K562 (cell line): ENCODE results near the gene LINGO4. TPM values are rescaled to one million over a fixed set of nuclear protein-coding genes. Genes with fewer than 3 reads are reported as not detected.

Source experiments
- ATAC-seq: fragments of 200-7000 bp; cut with Tn5 transposase; 3 replicates; pipeline ENCODE4 v1.9.1; 2020; ENCODE audit warnings: moderate library complexity
- BruUV-seq: library from RNA; stranded (reverse); fragments of 400-500 nt; replicated peaks from 2 replicates; lab custom pipeline; 2021; lab: Mats Ljungman, UMichigan
- CTCF ChIA-PET: fragments of 300-600 bp; formaldehyde crosslinking; extraction: SDS; loops from one replicate; lab custom pipeline; 2021; ENCODE audit warnings: low intra/inter-chr PET ratio; lab: Yijun Ruan, JAX
- POLR2A ChIA-PET: fragments of 300-600, 350-650 bp; sonication (Branson Sonifier 250); formaldehyde crosslinking; extraction: SDS; loops from one replicate; lab custom pipeline; 2021; ENCODE audit warnings: antibody characterized with exemption, inconsistent platforms; lab: Yijun Ruan, JAX
- DNase-seq, 4 experiments: peaks; one replicate each; pipeline versions ENCODE4 v3.0.0 to v3.0.0-alpha.2; 2011 to 2018; ENCODE audit warnings: low spot score in 3 of 4, mixed read lengths in 3 of 4; ENCODE audit errors: extremely low read depth in 1 of 4
- FAIRE-seq: peaks from 2 replicates; lab custom pipeline; 2011; peaks lifted over from hg19 to GRCh38; lab: Jason Lieb, UNC
- H2AFZ ChIP-seq: 2 replicates; pipeline ENCODE4 v1.6.0; 2011; ENCODE audit warnings: low read depth, low read length, control low read depth, inconsistent platforms
- H3K27ac ChIP-seq: fragments of 200-600 bp; 3 replicates; pipeline ENCODE4 v1.8.0; 2011; ENCODE audit warnings: low read depth, mild to moderate bottlenecking, control low read depth, inconsistent platforms, low read length, moderate library complexity, mixed read lengths; ENCODE audit errors: extremely low read depth
- H3K27me3 ChIP-seq, 2 experiments: fragments of 300-600 bp in 1 of 2; 2 replicates in 1 of 2; 3 replicates in 1 of 2; pipeline versions ENCODE4 v1.6.0 to v1.8.0; 2011; ENCODE audit warnings: inconsistent platforms in 2 of 2, low read length in 2 of 2, mild to moderate bottlenecking in 1 of 2, mixed read lengths in 1 of 2, moderate library complexity in 1 of 2; ENCODE audit not compliant: control insufficient read depth in 2 of 2, insufficient read depth in 2 of 2
- H3K36me3 ChIP-seq: fragments of 300-600 bp; 3 replicates; pipeline ENCODE4 v1.8.0; 2011; ENCODE audit warnings: mild to moderate bottlenecking, low read length, inconsistent platforms; ENCODE audit not compliant: control insufficient read depth, insufficient read depth
- H3K4me1 ChIP-seq, 2 experiments: fragments of 200-600 bp in 1 of 2; replicated peaks in 1 of 2; 2 replicates in 1 of 2; 3 replicates in 1 of 2; pipeline versions ENCODE4 v1.5.1 to v1.8.0; 2011; ENCODE audit warnings: inconsistent platforms in 2 of 2, low read length in 2 of 2, mild to moderate bottlenecking in 1 of 2, mixed read lengths in 1 of 2, moderate library complexity in 1 of 2; ENCODE audit not compliant: control insufficient read depth in 2 of 2, insufficient read depth in 2 of 2
- H3K4me2 ChIP-seq: 2 replicates; pipeline ENCODE4 v1.6.1; 2011; ENCODE audit warnings: low read length, control low read depth, inconsistent platforms, mixed read lengths; ENCODE audit not compliant: insufficient read depth
- H3K4me3 ChIP-seq: fragments of 200-600 bp; sonication (generic), shearing (Covaris generic); 2 replicates; pipeline ENCODE4 v1.5.1; 2016; ENCODE audit warnings: control low read depth, inconsistent platforms
- H3K79me2 ChIP-seq: fragments of 200-600 bp; 3 replicates; pipeline ENCODE4 v1.8.0; 2011; ENCODE audit warnings: low read length, inconsistent platforms; ENCODE audit not compliant: control insufficient read depth, insufficient read depth
- H3K9ac ChIP-seq, 2 experiments: 2 replicates each; pipeline versions ENCODE4 v1.6.0 to v1.6.1; 2011; ENCODE audit warnings: low read depth in 2 of 2, low read length in 2 of 2, control low read depth in 1 of 2, inconsistent platforms in 1 of 2, mild to moderate bottlenecking in 1 of 2, mixed read lengths in 1 of 2; ENCODE audit not compliant: insufficient read depth in 1 of 2
- H3K9me1 ChIP-seq: one replicate; pipeline ENCODE4 v1.6.0; 2011; ENCODE audit warnings: inconsistent platforms, mild to moderate bottlenecking, low read length, moderate library complexity; ENCODE audit not compliant: control insufficient read depth, insufficient read depth
- H3K9me3 ChIP-seq: replicated peaks from 2 replicates; pipeline ENCODE4 v1.5.1; 2011; ENCODE audit warnings: low read depth, low read length, inconsistent platforms; ENCODE audit not compliant: control insufficient read depth, insufficient read depth
- H4K20me1 ChIP-seq: replicated peaks from 2 replicates; pipeline ENCODE4 v1.6.1; 2011; ENCODE audit warnings: low read length, inconsistent platforms, mixed read lengths; ENCODE audit not compliant: control insufficient read depth, insufficient read depth
- ATF7 ChIP-seq: fragments of 450-650 bp; IDR thresholded peaks from 2 replicates; pipeline ENCODE4 v1.7.1; 2014; ENCODE audit warnings: mild to moderate bottlenecking, moderate library complexity
- BCLAF1 ChIP-seq, 2 experiments: fragments of 450-650 bp in 1 of 2; IDR thresholded peaks; 2 replicates each; pipeline ENCODE4 v1.6.1; 2011 to 2017; ENCODE audit warnings: low read depth in 2 of 2, antibody characterized with exemption in 1 of 2, borderline replicate concordance in 1 of 2, low read length in 1 of 2, mild to moderate bottlenecking in 1 of 2, mixed read lengths in 1 of 2; ENCODE audit not compliant: control insufficient read depth in 1 of 2
- C11orf30 ChIP-seq: fragments of 450-650 bp; IDR thresholded peaks from 2 replicates; pipeline ENCODE4 v1.6.1; 2016; ENCODE audit warnings: low read depth, mild to moderate bottlenecking
- MAFG ChIP-seq: fragments of 450-650 bp; conservative IDR thresholded peaks from 2 replicates; pipeline ENCODE4 v1.6.1; 2016; ENCODE audit warnings: missing genetic modification characterization, missing compliant biosample characterization
- NFE2 ChIP-seq: IDR thresholded peaks from 2 replicates; pipeline ENCODE4 v1.6.1; 2014; ENCODE audit warnings: antibody characterized with exemption, low read depth
- RFX5 ChIP-seq: IDR thresholded peaks from 2 replicates; pipeline ENCODE4 v1.6.1; 2011; ENCODE audit warnings: low read depth, mild to moderate bottlenecking, improper control_type of control experiment, low read length
- SLC30A9 ChIP-seq: fragments of 250-450 bp; sonication (Bioruptor Pico); IDR thresholded peaks from 2 replicates; pipeline ENCODE4 v1.8.0; 2022; ENCODE audit warnings: mild to moderate bottlenecking, moderate library complexity
- ZBTB17 ChIP-seq: fragments of 450-650 bp; formaldehyde crosslinking; IDR thresholded peaks from 2 replicates; pipeline ENCODE4 v1.4.0; 2020; ENCODE audit warnings: mild to moderate bottlenecking
- ZNF316 ChIP-seq: fragments of 450-650 bp; IDR thresholded peaks from 2 replicates; pipeline ENCODE4 v1.6.1; 2016
- ZNF324 ChIP-seq: fragments of 250-450 bp; sonication (Bioruptor Pico); IDR thresholded peaks from 2 replicates; pipeline ENCODE4 v1.4.0; 2020; ENCODE audit warnings: mild to moderate bottlenecking
- ZNF41 ChIP-seq: fragments of 250-450 bp; sonication (Bioruptor Pico); conservative IDR thresholded peaks from 2 replicates; pipeline ENCODE4 v1.4.0; 2020; ENCODE audit warnings: mild to moderate bottlenecking
- ZNF431 ChIP-seq: sonication (generic); formaldehyde crosslinking; IDR thresholded peaks from 2 replicates; pipeline ENCODE4 v1.8.0; 2022; ENCODE audit warnings: mild to moderate bottlenecking, missing genetic modification reagents
- WGBS: fragments of 100-300 bp; shearing (Covaris generic); methylation state at CpG from one replicate; pipeline ENCODE4 v1.1.6; 2016; ENCODE audit warnings: low coverage, mixed read lengths; ENCODE audit not compliant: insufficient coverage; ENCODE audit errors: missing lambda C conversion rate; 5-methylcytosine and 5-hydroxymethylcytosine counted together
- in situ Hi-C: fragments of 300-500 bp; cut with MboI; formaldehyde crosslinking; loops from 4 replicates; pipeline ENCODE4 v1.15.0; 2018; ENCODE audit warnings: inconsistent platforms, mixed read lengths
- intact Hi-C: fragments of 100-400 bp; cut with micrococcal nuclease; formaldehyde crosslinking; loops from 2 replicates; pipeline ENCODE4 v1.14.2; 2022
- polyA plus RNA-seq, 8 experiments: library from polyadenylated mRNA; depleted of rRNA in 4 of 8; stranded (reverse) in 5 of 8; unstranded in 3 of 8; fragments of >200 nt; fragmentation: Nextera tagmentation in 2 of 8; fragmentation: Illumina TruSeq in 1 of 8; extraction: Ambion mirVana in 2 of 8; extraction: Trizol in 1 of 8; gene quantifications; 2 replicates each; pipeline versions ENCODE4 v1.2.1 to v1.2.3, GENCODE V29; 2011 to 2014; ENCODE audit warnings: inconsistent platforms in 1 of 8, missing spikeins in 1 of 8
- total RNA-seq, 7 experiments: library from RNA; depleted of rRNA in 6 of 7; stranded (reverse); fragments of >200 nt in 6 of 7; fragmentation: Illumina TruSeq in 2 of 7; extraction: Trizol in 2 of 7; gene quantifications; 2 replicates each; pipeline versions ENCODE4 v1.2.1 to v1.2.3, GENCODE V29; 2011 to 2021; ENCODE audit warnings: low replicate concordance in 1 of 7
- TF ChIP-seq, protein P1 (sequence below): IDR thresholded peaks from 2 replicates; pipeline ENCODE4 v1.6.1; 2014; ENCODE audit warnings: antibody characterized with exemption

Gene LINGO4
- total and polyA plus RNA-seq, 9 of the 15 experiments (the other 6 are each of a cell fraction or from before 2014, with no cell fraction given): not detected

DNA sequence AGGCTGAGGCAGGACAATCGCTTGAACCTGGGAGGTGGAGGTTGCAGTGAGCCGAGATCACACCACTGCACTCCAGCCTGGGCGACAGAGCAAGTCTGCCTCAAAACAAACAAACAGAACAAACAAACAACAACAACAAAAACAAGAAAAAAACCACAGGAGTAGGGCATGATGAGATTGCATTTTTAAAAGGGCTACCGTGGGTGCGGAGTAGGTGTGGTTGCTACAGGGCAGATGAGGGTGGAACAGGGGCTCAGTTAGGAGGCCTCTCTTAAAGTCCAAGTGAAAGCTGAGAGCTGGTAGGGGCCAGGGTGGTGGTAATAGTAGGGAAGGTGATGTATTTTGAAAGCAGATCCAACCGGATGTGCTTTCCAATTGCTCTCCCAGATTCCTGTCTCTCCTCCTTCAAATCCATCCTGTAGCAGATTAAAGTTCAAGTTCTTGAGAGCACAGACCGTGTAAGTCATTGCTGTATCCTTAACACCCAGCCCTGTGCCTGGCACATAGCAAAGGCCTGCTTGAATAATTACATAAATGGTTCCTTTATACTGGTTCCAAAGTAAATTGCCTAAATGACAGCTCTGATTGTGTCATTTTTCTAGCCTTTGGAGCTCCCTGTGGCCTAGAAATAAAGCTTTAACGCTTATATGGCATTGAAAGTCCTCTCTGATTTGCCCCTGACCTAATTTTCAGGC is 4.2 kb upstream of the LINGO4 start:
- ATAC-seq: no peak
- no peaks in the 10 kb centered on the region for H3K4me1 ChIP-seq
- H3K4me3 ChIP-seq: no peak overlapping the region
- H2AFZ ChIP-seq: no peak overlapping the region
- no peaks in the 10 kb centered on the region; the same call in 1 of the 2 replicates for H4K20me1 ChIP-seq
- no peaks in the 10 kb centered on the region for H3K36me3 ChIP-seq
- DNase-seq: no peak
- H3K9me1 ChIP-seq: no peaks in the 10 kb centered on the region
- FAIRE-seq: no peak
- TF ChIP-seq SLC30A9 (no peak), ZNF324 (no peak), ATF7 (no peak), ZNF431 (no peak), ZNF41 (CRISPR knock-in tag) (no peak), MAFG (tag) (peak; percentile 57; the same call in 1 of the 2 replicates), ZNF316 (peak; percentile 72; the same call in 1 of the 2 replicates), C11orf30 (peak; percentile 80), RFX5 (no peak), ZBTB17 (no peak), BCLAF1 (IDR thresholded peaks at IDR 0.05; ENCODE audit: borderline replicate concordance in 1 of 2, control insufficient read depth in 1 of 2, low read depth in 2 of 2, low read length in 1 of 2) (no peak), NFE2 (0 out of 2 replicates have a peak, but pooled peaks have one; percentile 9)
- TF ChIP-seq, protein P1, sequence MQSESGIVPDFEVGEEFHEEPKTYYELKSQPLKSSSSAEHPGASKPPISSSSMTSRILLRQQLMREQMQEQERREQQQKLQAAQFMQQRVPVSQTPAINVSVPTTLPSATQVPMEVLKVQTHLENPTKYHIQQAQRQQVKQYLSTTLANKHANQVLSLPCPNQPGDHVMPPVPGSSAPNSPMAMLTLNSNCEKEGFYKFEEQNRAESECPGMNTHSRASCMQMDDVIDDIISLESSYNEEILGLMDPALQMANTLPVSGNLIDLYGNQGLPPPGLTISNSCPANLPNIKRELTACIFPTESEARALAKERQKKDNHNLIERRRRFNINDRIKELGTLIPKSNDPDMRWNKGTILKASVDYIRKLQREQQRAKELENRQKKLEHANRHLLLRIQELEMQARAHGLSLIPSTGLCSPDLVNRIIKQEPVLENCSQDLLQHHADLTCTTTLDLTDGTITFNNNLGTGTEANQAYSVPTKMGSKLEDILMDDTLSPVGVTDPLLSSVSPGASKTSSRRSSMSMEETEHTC: no peak
- 7% methylated on average over 8 of the region's 8 CpGs for WGBS
- H3K4me2 ChIP-seq: no peak overlapping the region
- H3K27me3 ChIP-seq: peaks cover 53 to 72% of the 10 kb centered on the region in 2 experiments
- ChIA-PET POLR2A (interaction anchor here (0.9 kb wide), 1 partner anchor 549 kb away, joined by 3 read pairs; no protein-coding TSS in a partner anchor), CTCF (no interaction called here)
- in situ Hi-C loops (no loop called here), intact Hi-C loops (no loop called here)
- no peak overlapping the region for H3K27ac ChIP-seq
- H3K9ac ChIP-seq: no peak overlapping the region
- no TSS peak for BruUV-seq
- H3K79me2 ChIP-seq: no peaks in the 10 kb centered on the region
- no peaks in the 10 kb centered on the region for H3K9me3 ChIP-seq
